Panc1 (cell line): ENCODE data around the gene FTL.

Experiments
- POLR2AphosphoS5 ChIP-seq: IDR thresholded peaks from 2 replicates; pipeline ENCODE4 v1.6.1; 2012; ENCODE audit warnings: mild to moderate bottlenecking, low read depth, low read length, moderate library complexity
- TF ChIP-seq, protein P1 (sequence below): fragments of 450-650 bp; IDR thresholded peaks from 2 replicates; pipeline ENCODE4 v1.5.1; 2017; ENCODE audit warnings: mild to moderate bottlenecking
- TF ChIP-seq, protein P2 (sequence below), 2 experiments: IDR thresholded peaks; 2 replicates each; pipeline ENCODE4 v1.6.1; 2011 to 2012; ENCODE audit warnings: low read depth in 2 of 2, control low read depth in 1 of 2, low read length in 1 of 2, mild to moderate bottlenecking in 1 of 2, moderate library complexity in 1 of 2; ENCODE audit not compliant: insufficient read depth in 1 of 2

DNA sequence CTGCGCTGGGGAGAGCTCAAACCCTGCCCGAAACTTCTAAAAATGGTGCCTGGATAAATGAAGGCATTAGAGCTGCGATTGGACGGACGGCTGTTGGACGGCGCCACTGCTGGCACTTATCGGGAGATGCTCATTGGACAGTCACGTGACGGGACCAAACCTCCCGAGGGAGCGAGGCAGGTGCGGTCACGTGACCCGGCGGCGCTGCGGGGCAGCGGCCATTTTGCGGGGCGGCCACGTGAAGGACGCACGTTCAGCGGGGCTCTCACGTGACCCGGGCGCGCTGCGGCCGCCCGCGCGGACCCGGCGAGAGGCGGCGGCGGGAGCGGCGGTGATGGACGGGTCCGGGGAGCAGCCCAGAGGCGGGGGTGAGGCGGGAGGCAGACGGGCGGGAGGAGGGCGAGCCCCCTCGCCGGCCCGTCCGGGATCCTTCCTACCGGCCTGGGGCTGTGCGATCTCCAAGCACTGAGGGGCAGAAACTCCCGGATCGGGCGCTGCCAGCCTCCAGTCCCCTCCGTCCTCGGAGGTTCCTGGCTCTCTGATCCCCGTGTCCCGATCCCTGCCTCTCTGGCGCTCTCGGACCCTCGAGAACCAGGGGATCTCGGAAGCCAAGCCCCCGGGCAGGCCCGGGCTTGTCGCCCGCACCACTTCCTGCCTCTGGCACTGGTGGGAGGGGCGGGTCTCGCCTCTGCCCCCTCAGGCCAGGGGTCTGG is 10.4 kb upstream of the FTL start, which contains the start of gene BAX:
- TF ChIP-seq, protein P1, sequence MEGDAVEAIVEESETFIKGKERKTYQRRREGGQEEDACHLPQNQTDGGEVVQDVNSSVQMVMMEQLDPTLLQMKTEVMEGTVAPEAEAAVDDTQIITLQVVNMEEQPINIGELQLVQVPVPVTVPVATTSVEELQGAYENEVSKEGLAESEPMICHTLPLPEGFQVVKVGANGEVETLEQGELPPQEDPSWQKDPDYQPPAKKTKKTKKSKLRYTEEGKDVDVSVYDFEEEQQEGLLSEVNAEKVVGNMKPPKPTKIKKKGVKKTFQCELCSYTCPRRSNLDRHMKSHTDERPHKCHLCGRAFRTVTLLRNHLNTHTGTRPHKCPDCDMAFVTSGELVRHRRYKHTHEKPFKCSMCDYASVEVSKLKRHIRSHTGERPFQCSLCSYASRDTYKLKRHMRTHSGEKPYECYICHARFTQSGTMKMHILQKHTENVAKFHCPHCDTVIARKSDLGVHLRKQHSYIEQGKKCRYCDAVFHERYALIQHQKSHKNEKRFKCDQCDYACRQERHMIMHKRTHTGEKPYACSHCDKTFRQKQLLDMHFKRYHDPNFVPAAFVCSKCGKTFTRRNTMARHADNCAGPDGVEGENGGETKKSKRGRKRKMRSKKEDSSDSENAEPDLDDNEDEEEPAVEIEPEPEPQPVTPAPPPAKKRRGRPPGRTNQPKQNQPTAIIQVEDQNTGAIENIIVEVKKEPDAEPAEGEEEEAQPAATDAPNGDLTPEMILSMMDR = no peak
- TF ChIP-seq POLR2AphosphoS5 = peak; percentile 37; the same call in 1 of the 2 replicates
- TF ChIP-seq, protein P2, sequence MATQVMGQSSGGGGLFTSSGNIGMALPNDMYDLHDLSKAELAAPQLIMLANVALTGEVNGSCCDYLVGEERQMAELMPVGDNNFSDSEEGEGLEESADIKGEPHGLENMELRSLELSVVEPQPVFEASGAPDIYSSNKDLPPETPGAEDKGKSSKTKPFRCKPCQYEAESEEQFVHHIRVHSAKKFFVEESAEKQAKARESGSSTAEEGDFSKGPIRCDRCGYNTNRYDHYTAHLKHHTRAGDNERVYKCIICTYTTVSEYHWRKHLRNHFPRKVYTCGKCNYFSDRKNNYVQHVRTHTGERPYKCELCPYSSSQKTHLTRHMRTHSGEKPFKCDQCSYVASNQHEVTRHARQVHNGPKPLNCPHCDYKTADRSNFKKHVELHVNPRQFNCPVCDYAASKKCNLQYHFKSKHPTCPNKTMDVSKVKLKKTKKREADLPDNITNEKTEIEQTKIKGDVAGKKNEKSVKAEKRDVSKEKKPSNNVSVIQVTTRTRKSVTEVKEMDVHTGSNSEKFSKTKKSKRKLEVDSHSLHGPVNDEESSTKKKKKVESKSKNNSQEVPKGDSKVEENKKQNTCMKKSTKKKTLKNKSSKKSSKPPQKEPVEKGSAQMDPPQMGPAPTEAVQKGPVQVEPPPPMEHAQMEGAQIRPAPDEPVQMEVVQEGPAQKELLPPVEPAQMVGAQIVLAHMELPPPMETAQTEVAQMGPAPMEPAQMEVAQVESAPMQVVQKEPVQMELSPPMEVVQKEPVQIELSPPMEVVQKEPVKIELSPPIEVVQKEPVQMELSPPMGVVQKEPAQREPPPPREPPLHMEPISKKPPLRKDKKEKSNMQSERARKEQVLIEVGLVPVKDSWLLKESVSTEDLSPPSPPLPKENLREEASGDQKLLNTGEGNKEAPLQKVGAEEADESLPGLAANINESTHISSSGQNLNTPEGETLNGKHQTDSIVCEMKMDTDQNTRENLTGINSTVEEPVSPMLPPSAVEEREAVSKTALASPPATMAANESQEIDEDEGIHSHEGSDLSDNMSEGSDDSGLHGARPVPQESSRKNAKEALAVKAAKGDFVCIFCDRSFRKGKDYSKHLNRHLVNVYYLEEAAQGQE (IDR thresholded peaks at IDR 0.05; ENCODE audit: insufficient read depth in 1 of 2, low read depth in 2 of 2, low read length in 1 of 2) = no peak
